SK-N-MC (cell line): ENCODE data around the gene MSH6.

Experiments used
- EZH2 ChIP-seq: fragments of 200-600 bp; sonication (generic); IDR thresholded peaks from one replicate; pipeline ENCODE4 v1.6.1; 2017; ENCODE audit warnings: antibody characterized with exemption
- POLR2AphosphoS5 ChIP-seq: IDR thresholded peaks from 2 replicates; pipeline ENCODE4 v1.6.1; 2012; ENCODE audit warnings: mild to moderate bottlenecking, low read depth, low read length, borderline replicate concordance

DNA sequence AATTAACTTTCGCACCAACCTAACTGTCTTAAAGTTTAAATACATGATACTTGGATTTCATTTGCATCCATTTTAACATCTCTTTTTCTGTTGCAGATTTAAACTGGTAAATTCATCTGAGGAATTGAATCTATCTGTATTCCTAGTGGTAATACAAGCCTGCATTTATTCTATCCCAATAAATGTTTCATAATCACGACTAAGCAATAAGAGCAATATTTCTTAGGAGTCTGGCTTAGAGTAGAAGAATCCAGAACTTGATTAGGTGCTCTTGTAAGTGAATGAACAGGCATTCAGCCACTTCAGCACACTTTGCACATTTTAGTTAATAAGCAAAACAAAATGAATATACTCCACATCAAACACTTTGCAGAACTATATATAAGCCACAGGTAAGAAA is 27.0 kb downstream of the MSH6 start:
- TF ChIP-seq EZH2 (no peak), POLR2AphosphoS5 (no peak)
